CD4-positive, alpha-beta T cell treated with Interleukin-12 subunit alpha and Interleukin-12 subunit beta, for 1 hour (primary cell): Measurements from ENCODE around the gene PASD1.
"Not testable (repeated sequence)": the region's sequence is repeated elsewhere in the genome, so short reads cannot be mapped to it uniquely, and the experiment has no call there.

Experiments used
- DNase-seq: peaks from one replicate; pipeline ENCODE4 v3.0.0-alpha.2; 2020

PASD1 gene

GRCh38 chrX:151621422-151621821, 57.9 kb downstream of the PASD1 start:
- no peak for DNase-seq

GRCh38 chrX:151624677-151625076, 61.2 kb downstream of the PASD1 start:
- DNase-seq = no peak

- DNase-seq = no peak
Measured at GRCh38 chrX:151631822-151632221, 68.3 kb downstream of the PASD1 start.

GRCh38 chrX:151633157-151633556, 69.7 kb downstream of the PASD1 start:
- DNase-seq = no peak

- DNase-seq = no peak
Measured at GRCh38 chrX:151634937-151635336, 71.5 kb downstream of the PASD1 start.

GRCh38 chrX:151641564-151641963, 78.1 kb downstream of the PASD1 start:
- no peak for DNase-seq

- no peak for DNase-seq
Measured at GRCh38 chrX:151675121-151675746, 111.8 kb downstream of the PASD1 start.

GRCh38 chrX:151676196-151676595, 112.7 kb downstream of the PASD1 start:
- no peak for DNase-seq

GRCh38 chrX:151679798-151680402, 116.4 kb downstream of the PASD1 start:
- no peak for DNase-seq

GRCh38 chrX:151680805-151681204, 117.3 kb downstream of the PASD1 start:
- peak; percentile 43 for DNase-seq

GRCh38 chrX:151687635-151688034, 124.2 kb downstream of the PASD1 start:
- DNase-seq = no peak

- DNase-seq = no peak
Measured at GRCh38 chrX:151688695-151689094, 125.2 kb downstream of the PASD1 start.

GRCh38 chrX:151692825-151693224, 129.3 kb downstream of the PASD1 start:
- no peak for DNase-seq

- no peak for DNase-seq
Measured at GRCh38 chrX:151694121-151694520, 130.6 kb downstream of the PASD1 start.

- DNase-seq = no peak
Measured at GRCh38 chrX:151694661-151695582, 131.4 kb downstream of the PASD1 start, which contains the start of gene PRRG3. TSS of gene PRRG3 (plus strand) at chrX:151695458. CDS start at chrX:151698815, 3,357 bp downstream.

GRCh38 chrX:151695583-151696340, 132.3 kb downstream of the PASD1 start:
- DNase-seq = no peak

- DNase-seq = not testable (repeated sequence)
Measured at GRCh38 chrX:151697082-151697481, 133.6 kb downstream of the PASD1 start.

GRCh38 chrX:151697522-151697921, 134.0 kb downstream of the PASD1 start:
- no peak for DNase-seq

GRCh38 chrX:151698485-151698884, 135.0 kb downstream of the PASD1 start:
- DNase-seq = no peak

- DNase-seq = no peak
Measured at GRCh38 chrX:151699746-151700145, 136.3 kb downstream of the PASD1 start.

GRCh38 chrX:151700581-151700980, 137.1 kb downstream of the PASD1 start:
- DNase-seq = no peak

GRCh38 chrX:151701071-151701470, 137.6 kb downstream of the PASD1 start:
- DNase-seq = no peak

- no peak for DNase-seq
Measured at GRCh38 chrX:151701531-151701930, 138.1 kb downstream of the PASD1 start.
